Measurements from ENCODE around the gene NEDD4L.

The NEDD4L gene

GRCh38 chr18:58446391-58447060 lies 402.5 kb downstream of the NEDD4L start:
- no peak for DNase-seq

- DNase-seq = no peak
Observed at GRCh38 chr18:58447402-58448095, 403.5 kb downstream of the NEDD4L start.

GRCh38 chr18:58449464-58449863 lies 405.4 kb downstream of the NEDD4L start:
- no peak for DNase-seq
